Left ventricle myocardium inferior (tissue), 1 donor: ENCODE results near the gene CDC14B. TPM values are rescaled to one million over a fixed set of nuclear protein-coding genes. Genes with fewer than 3 reads are reported as not detected.
A peak's percentile ranks its signal among the peaks of the same experiment; 100 is the strongest.

Experiments used
- DNase-seq: peaks from one replicate; pipeline ENCODE4 v3.0.0-alpha.2; 2020
- H3K27ac ChIP-seq: fragments of 200-600 bp; replicated peaks from 2 replicates; pipeline ENCODE4 v1.8.0; 2021
- H3K27me3 ChIP-seq: fragments of 200-600 bp; 2 replicates; pipeline ENCODE4 v1.8.0; 2021; ENCODE audit warnings: low read depth
- H3K36me3 ChIP-seq: fragments of 200-600 bp; 2 replicates; pipeline ENCODE4 v1.8.0; 2021
- H3K4me1 ChIP-seq: fragments of 200-600 bp; 2 replicates; pipeline ENCODE4 v1.8.0; 2021
- H3K4me3 ChIP-seq: fragments of 200-600 bp; 2 replicates; pipeline ENCODE4 v1.8.0; 2021; ENCODE audit warnings: mild to moderate bottlenecking, moderate library complexity
- H3K9me3 ChIP-seq: fragments of 200-600 bp; replicated peaks from 2 replicates; pipeline ENCODE4 v1.8.0; 2021
- CTCF ChIP-seq: fragments of 200-600 bp; IDR thresholded peaks from 2 replicates; pipeline ENCODE4 v1.8.0; 2021; ENCODE audit warnings: antibody characterized with exemption, mild to moderate bottlenecking, borderline replicate concordance
- intact Hi-C: fragments of 100-400 bp; cut with micrococcal nuclease; formaldehyde crosslinking; loops from one replicate; pipeline ENCODE4 v1.11.0; 2022
- total RNA-seq: library from RNA; stranded (reverse); fragmentation: NEBNext Ultra II Directional; extraction: Animal tissue kit (Norgen Biotek cat#: 25700); gene quantifications from one replicate; pipeline ENCODE4 v1.2.1, GENCODE V29; 2021
- donor health status: DM: no; HTN: yes; CAD: no; lungs with severe emphysema.

Gene CDC14B
- total RNA-seq, 1 donor from 2014 or later = 26.4 TPM

- peaks cover 50% of the 10 kb centered on the region for H3K4me1 ChIP-seq
- H3K27me3 ChIP-seq = no peaks in the 10 kb centered on the region
- no peak overlapping the region for H3K27ac ChIP-seq
- no peak for DNase-seq
- H3K36me3 ChIP-seq = peaks cover 62% of the 10 kb centered on the region
- intact Hi-C loops = no loop called here
- H3K4me3 ChIP-seq = no peak overlapping the region
- peak; percentile 26 for TF ChIP-seq CTCF
- no peaks in the 10 kb centered on the region for H3K9me3 ChIP-seq
These were observed 32.0 kb upstream of the CDC14B start for GRCh38 chr9:96651626-96652025.

- Histone ChIP-seq H3K27ac (peak overlapping the region; percentile 6), H3K4me3 (no peak overlapping the region), H3K36me3 (peaks cover 80% of the 10 kb centered on the region), H3K9me3 (no peaks in the 10 kb centered on the region), H3K4me1 (peaks cover 38% of the 10 kb centered on the region), H3K27me3 (no peaks in the 10 kb centered on the region)
- intact Hi-C loops = no loop called here
- DNase-seq = no peak
- no peak for TF ChIP-seq CTCF
These were observed 30.1 kb upstream of the CDC14B start for GRCh38 chr9:96649620-96650324.

- DNase-seq = no peak
- Histone ChIP-seq H3K27me3 (no peaks in the 10 kb centered on the region), H3K4me1 (peaks cover 19% of the 10 kb centered on the region), H3K4me3 (no peak overlapping the region), H3K36me3 (peaks cover 96% of the 10 kb centered on the region), H3K27ac (no peak overlapping the region), H3K9me3 (no peaks in the 10 kb centered on the region)
- intact Hi-C loops = no loop called here
- TF ChIP-seq CTCF = no peak
These were observed 26.7 kb upstream of the CDC14B start for GRCh38 chr9:96646081-96646991.

DNA sequence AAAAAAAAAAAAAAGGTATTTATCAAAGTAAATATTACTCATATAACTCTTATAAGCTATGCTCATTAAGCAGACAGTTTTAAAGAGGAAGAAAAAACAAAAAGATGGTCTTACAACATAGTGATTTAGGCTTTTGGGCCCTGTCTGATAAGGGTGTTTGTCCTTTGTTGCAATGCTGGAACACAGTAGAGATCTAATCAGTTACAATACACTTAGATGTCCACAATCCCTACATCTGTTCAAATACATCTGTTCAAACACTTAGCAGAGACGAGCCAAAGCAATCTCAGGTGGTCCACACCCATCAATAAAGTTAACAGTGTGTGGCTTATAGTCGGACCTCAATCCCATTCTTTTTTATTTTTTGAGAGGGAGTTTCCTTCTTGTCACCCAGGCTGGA is 24.5 kb upstream of the CDC14B start:
- H3K27ac ChIP-seq = no peak overlapping the region
- no peaks in the 10 kb centered on the region for H3K27me3 ChIP-seq
- intact Hi-C loops = no loop called here
- no peaks in the 10 kb centered on the region for H3K9me3 ChIP-seq
- H3K4me1 ChIP-seq = peaks cover 15% of the 10 kb centered on the region
- H3K36me3 ChIP-seq = peaks cover 74% of the 10 kb centered on the region
- DNase-seq = no peak
- no peak for TF ChIP-seq CTCF
- no peak overlapping the region for H3K4me3 ChIP-seq

DNA sequence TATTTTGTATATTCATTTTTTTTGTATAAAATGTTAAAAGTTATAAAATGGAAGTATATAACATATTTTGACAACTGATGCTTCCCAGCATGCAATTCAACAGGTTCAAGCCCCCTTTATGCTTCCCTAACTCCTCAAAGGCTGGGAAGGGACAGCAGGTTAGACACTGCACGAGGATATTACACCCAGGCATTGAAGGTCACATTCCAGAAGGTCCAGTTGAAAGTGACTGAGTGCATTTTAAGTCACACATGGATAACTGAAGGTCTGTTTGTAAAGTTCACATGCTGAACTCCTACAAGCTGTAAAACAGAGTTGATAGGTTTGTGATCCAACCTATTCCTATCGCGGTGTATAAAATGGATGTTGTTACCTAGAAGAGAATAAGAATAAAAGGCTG is 21.9 kb upstream of the CDC14B start:
- Histone ChIP-seq H3K27me3 (no peaks in the 10 kb centered on the region), H3K9me3 (no peaks in the 10 kb centered on the region), H3K36me3 (peaks cover 48% of the 10 kb centered on the region), H3K27ac (peak overlapping the region; percentile 57), H3K4me1 (peaks cover 9% of the 10 kb centered on the region), H3K4me3 (no peak overlapping the region)
- intact Hi-C loops = no loop called here
- DNase-seq = no peak
- TF ChIP-seq CTCF = no peak
